GM20000 (cell line): Measurements from ENCODE around the gene OSBPL6.
"Not testable (repeated sequence)": the region's sequence is repeated elsewhere in the genome, so short reads cannot be mapped to it uniquely, and the experiment has no call there.

Experiments
- DNase-seq: peaks from one replicate; pipeline ENCODE4 v3.0.0; 2012; ENCODE audit warnings: low spot score
- CTCF ChIP-seq: IDR thresholded peaks from 2 replicates; pipeline ENCODE4 v1.5.1; 2012; ENCODE audit warnings: mild to moderate bottlenecking, control low read depth; ENCODE audit errors: extremely low read depth, missing control alignments

OSBPL6 gene

GRCh38 chr2:178315078-178315477, 120.8 kb downstream of the OSBPL6 start:
- no peak for DNase-seq
- no peak for TF ChIP-seq CTCF

GRCh38 chr2:178315488-178315948, 121.2 kb downstream of the OSBPL6 start:
- no peak for TF ChIP-seq CTCF
- no peak for DNase-seq

- TF ChIP-seq CTCF: no peak
Measured at GRCh38 chr2:178317811-178318210, 123.5 kb downstream of the OSBPL6 start.

GRCh38 chr2:178320011-178320585, 125.8 kb downstream of the OSBPL6 start:
- DNase-seq: no peak
- TF ChIP-seq CTCF: no peak

More at GRCh38 chr2:178317811-178318210, 123.5 kb downstream of the OSBPL6 start:
- no peak for DNase-seq

GRCh38 chr2:178322068-178322467, 127.8 kb downstream of the OSBPL6 start:
- no peak for DNase-seq
- TF ChIP-seq CTCF: no peak

GRCh38 chr2:178323331-178323730, 129.0 kb downstream of the OSBPL6 start:
- DNase-seq: not testable (repeated sequence)

- no peak for DNase-seq
- no peak for TF ChIP-seq CTCF
Measured at GRCh38 chr2:178324077-178324476, 129.8 kb downstream of the OSBPL6 start.

- no peak for TF ChIP-seq CTCF
- no peak for DNase-seq
Measured at GRCh38 chr2:178325268-178325667, 131.0 kb downstream of the OSBPL6 start.
